ENCODE data around the gene FAAP20. TPM values are rescaled to one million over a fixed set of nuclear protein-coding genes. Genes with fewer than 3 reads are reported as not detected.

Gene FAAP20
- total and polyA plus RNA-seq, 9 of the 15 experiments (the other 6 are each of a cell fraction or from before 2014, with no cell fraction given): 0.58 to 143 (median 9.9) TPM

- TF ChIP-seq ZNF143 (CRISPR knock-in tag; IDR thresholded peaks at IDR 0.05) (no peak), ZNF311 (CRISPR knock-in tag; IDR thresholded peaks at IDR 0.05) (no peak), CTBP1 (IDR thresholded peaks at IDR 0.05; ENCODE audit: borderline replicate concordance) (peak; percentile 97), NFE2 (IDR thresholded peaks at IDR 0.05; ENCODE audit: low read depth) (no peak), THRAP3 (IDR thresholded peaks at IDR 0.05; ENCODE audit: borderline replicate concordance) (no peak), KLF10 (CRISPR knock-in tag; IDR thresholded peaks at IDR 0.05) (no peak), NCOA6 (IDR thresholded peaks at IDR 0.05) (no peak), SP1 (CRISPR knock-in tag; IDR thresholded peaks at IDR 0.05) (0 out of 2 replicates have a peak, but pooled peaks have one; percentile 58), ZBTB11 (CRISPR knock-in tag; IDR thresholded peaks at IDR 0.05) (peak in 2 of 3 experiments; percentile 75 to 96; a peak in 3 of 6 replicates), ELF1 (tag; IDR thresholded peaks at IDR 0.05) (no peak), BRD9 (IDR thresholded peaks at IDR 0.05; ENCODE audit: low read depth, partially characterized antibody) (no peak), SNRNP70 (optimal IDR thresholded peaks at IDR 0.05; ENCODE audit: low read depth, low read length) (no peak), HINFP (tag; conservative IDR thresholded peaks at IDR 0.05; ENCODE audit: low read depth) (no peak), MYBL2 (IDR thresholded peaks at IDR 0.05; ENCODE audit: low read depth) (no peak), MYBL2 (CRISPR knock-in tag; IDR thresholded peaks at IDR 0.05; ENCODE audit: borderline replicate concordance) (no peak), ZBTB9 (CRISPR knock-in tag; IDR thresholded peaks at IDR 0.05) (peak; percentile 99), ZBTB17 (CRISPR knock-in tag; IDR thresholded peaks at IDR 0.05) (peak; percentile 58; the same call in 1 of the 2 replicates), ZNF584 (CRISPR knock-in tag; IDR thresholded peaks at IDR 0.05; ENCODE audit: low read depth) (no peak), TBP (optimal IDR thresholded peaks at IDR 0.05; ENCODE audit: low read depth, low read length) (peak; percentile 86), SIX5 (IDR thresholded peaks at IDR 0.05; ENCODE audit: borderline replicate concordance in 1 of 2, insufficient read depth in 1 of 2, low read depth in 1 of 2, low read length in 2 of 2) (no peak)
These were observed 33.0 kb upstream of the FAAP20 start (continued) for GRCh38 chr1:2227346-2228156.
